GM12891 (cell line): ENCODE measurements around the gene CT55.

ENCODE experiments used
- PAX5 ChIP-seq: IDR thresholded peaks from 2 replicates; pipeline ENCODE4 v1.6.1; 2011; ENCODE audit warnings: low read length, moderate library complexity, mild to moderate bottlenecking; ENCODE audit not compliant: insufficient read depth, severe bottlenecking
- POLR2A ChIP-seq: IDR thresholded peaks from 2 replicates; pipeline ENCODE4 v1.6.1; 2011; ENCODE audit warnings: low read depth, low read length, control low read depth
- POLR2AphosphoS5 ChIP-seq: IDR thresholded peaks from 2 replicates; pipeline ENCODE4 v1.6.1; 2011; ENCODE audit warnings: low read depth, low read length, control low read depth
- POU2F2 ChIP-seq: IDR thresholded peaks from 2 replicates; pipeline ENCODE4 v1.6.1; 2011; ENCODE audit warnings: low read depth, mild to moderate bottlenecking, control low read depth, low read length, moderate library complexity
- SPI1 ChIP-seq: IDR thresholded peaks from 2 replicates; pipeline ENCODE4 v1.6.1; 2011; ENCODE audit warnings: low read depth, low read length, control low read depth
- TAF1 ChIP-seq: IDR thresholded peaks from 2 replicates; pipeline ENCODE4 v1.6.1; 2011; ENCODE audit warnings: low read depth, low read length, control low read depth

DNA sequence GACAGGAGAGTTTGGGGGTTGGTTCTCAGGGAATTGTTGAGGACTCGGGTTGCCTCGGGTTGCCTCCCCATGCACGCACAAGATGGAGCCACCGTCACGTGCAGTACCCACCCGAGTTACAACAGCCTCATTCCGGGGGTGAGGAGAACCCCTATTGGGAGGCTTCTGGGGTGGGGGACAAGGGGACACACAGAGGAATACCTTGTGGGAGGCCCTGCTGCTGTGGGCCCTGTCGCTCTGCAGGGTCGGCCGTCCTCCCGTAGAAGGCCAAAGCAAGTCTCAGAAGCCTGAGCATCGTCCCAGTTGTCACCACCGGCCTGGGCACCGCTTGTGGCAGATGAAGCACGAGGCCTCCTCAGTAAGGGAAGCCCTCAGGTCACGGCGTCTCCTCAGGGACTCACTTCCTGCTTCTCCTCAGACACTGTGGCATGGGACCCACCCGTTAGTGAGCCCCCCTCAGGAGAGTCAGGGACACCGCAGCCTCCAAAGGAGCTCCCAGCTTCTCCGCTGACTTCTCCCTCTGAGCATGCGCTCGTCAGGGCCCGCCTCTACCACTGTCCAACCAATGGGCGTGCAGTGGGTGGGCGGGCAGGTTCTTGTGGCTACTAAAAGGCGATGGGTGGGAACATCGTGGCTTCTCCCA is at the start of gene CT55:
- TF ChIP-seq POLR2AphosphoS5: no peak
- no peak for TF ChIP-seq POLR2A
- no peak for TF ChIP-seq SPI1
- TF ChIP-seq TAF1: no peak
- no peak for TF ChIP-seq PAX5
- no peak for TF ChIP-seq POU2F2
